Left ventricle myocardium inferior (tissue), 1 donor: ENCODE measurements around the gene TCEA3. TPM values are rescaled to one million over a fixed set of nuclear protein-coding genes. Genes with fewer than 3 reads are reported as not detected.

Experiments
- DNase-seq: peaks from one replicate; pipeline ENCODE4 v3.0.0-alpha.2; 2020
- H3K27ac ChIP-seq: fragments of 200-600 bp; replicated peaks from 2 replicates; pipeline ENCODE4 v1.8.0; 2021
- H3K27me3 ChIP-seq: fragments of 200-600 bp; 2 replicates; pipeline ENCODE4 v1.8.0; 2021; ENCODE audit warnings: low read depth
- H3K36me3 ChIP-seq: fragments of 200-600 bp; 2 replicates; pipeline ENCODE4 v1.8.0; 2021
- H3K4me1 ChIP-seq: fragments of 200-600 bp; 2 replicates; pipeline ENCODE4 v1.8.0; 2021
- H3K4me3 ChIP-seq: fragments of 200-600 bp; 2 replicates; pipeline ENCODE4 v1.8.0; 2021; ENCODE audit warnings: mild to moderate bottlenecking, moderate library complexity
- H3K9me3 ChIP-seq: fragments of 200-600 bp; replicated peaks from 2 replicates; pipeline ENCODE4 v1.8.0; 2021
- intact Hi-C: fragments of 100-400 bp; cut with micrococcal nuclease; formaldehyde crosslinking; loops from one replicate; pipeline ENCODE4 v1.11.0; 2022
- total RNA-seq: library from RNA; stranded (reverse); fragmentation: NEBNext Ultra II Directional; extraction: Animal tissue kit (Norgen Biotek cat#: 25700); gene quantifications from one replicate; pipeline ENCODE4 v1.2.1, GENCODE V29; 2021
- TF ChIP-seq, protein P1 (sequence below): fragments of 200-600 bp; IDR thresholded peaks from 2 replicates; pipeline ENCODE4 v1.8.0; 2021; ENCODE audit warnings: antibody characterized with exemption, mild to moderate bottlenecking, borderline replicate concordance
- donor health status: DM: no; HTN: yes; CAD: no; lungs with severe emphysema.

The TCEA3 gene
- total RNA-seq, 1 donor from 2014 or later = 78.6 TPM

DNA sequence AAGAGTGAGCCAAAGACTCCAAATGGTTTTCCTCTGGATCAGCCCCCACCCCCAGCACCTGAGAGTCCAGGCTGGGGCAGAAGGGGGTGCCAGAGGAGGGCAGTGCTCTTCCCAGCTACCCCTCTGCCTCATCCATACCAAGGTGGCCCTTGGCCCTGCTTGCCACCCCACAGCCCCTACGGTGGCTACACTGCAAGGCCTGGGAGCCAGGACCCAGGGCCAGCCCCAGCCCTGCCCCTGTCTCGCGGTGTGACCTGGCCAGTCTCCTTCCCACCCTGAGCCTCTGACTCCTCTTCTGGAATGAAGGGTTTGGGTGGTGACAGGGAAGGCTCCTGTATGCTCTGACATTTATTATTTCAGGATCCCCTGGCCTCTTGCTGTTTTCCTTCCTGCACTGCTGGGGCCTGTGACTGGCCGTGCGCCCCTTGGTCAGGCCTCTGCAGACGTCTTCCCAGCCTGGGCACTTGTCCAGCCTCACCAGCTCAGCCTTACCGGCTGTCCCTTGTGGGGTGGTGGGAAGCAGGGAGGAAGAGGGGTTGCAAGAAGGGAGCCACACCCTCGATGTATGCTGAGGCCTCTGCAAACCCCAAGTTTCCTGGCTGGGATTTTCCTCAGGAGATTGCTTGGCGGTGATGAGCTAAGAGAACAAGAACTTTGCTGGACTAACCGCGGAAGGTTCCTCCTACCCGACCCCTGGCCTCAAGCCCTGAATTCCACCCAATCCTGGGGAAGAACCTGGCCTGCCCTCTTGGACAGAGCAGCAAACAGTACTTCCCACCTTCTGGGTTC is 45.9 kb upstream of the TCEA3 start:
- Histone ChIP-seq H3K4me3 (no peak overlapping the region), H3K36me3 (no peaks in the 10 kb centered on the region), H3K27ac (peak overlapping the region; percentile 83), H3K9me3 (no peaks in the 10 kb centered on the region), H3K4me1 (peaks cover 68% of the 10 kb centered on the region), H3K27me3 (no peaks in the 10 kb centered on the region)
- TF ChIP-seq, protein P1, sequence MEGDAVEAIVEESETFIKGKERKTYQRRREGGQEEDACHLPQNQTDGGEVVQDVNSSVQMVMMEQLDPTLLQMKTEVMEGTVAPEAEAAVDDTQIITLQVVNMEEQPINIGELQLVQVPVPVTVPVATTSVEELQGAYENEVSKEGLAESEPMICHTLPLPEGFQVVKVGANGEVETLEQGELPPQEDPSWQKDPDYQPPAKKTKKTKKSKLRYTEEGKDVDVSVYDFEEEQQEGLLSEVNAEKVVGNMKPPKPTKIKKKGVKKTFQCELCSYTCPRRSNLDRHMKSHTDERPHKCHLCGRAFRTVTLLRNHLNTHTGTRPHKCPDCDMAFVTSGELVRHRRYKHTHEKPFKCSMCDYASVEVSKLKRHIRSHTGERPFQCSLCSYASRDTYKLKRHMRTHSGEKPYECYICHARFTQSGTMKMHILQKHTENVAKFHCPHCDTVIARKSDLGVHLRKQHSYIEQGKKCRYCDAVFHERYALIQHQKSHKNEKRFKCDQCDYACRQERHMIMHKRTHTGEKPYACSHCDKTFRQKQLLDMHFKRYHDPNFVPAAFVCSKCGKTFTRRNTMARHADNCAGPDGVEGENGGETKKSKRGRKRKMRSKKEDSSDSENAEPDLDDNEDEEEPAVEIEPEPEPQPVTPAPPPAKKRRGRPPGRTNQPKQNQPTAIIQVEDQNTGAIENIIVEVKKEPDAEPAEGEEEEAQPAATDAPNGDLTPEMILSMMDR = no peak
- peak; percentile 62 for DNase-seq
- intact Hi-C loops = no loop called here

DNA sequence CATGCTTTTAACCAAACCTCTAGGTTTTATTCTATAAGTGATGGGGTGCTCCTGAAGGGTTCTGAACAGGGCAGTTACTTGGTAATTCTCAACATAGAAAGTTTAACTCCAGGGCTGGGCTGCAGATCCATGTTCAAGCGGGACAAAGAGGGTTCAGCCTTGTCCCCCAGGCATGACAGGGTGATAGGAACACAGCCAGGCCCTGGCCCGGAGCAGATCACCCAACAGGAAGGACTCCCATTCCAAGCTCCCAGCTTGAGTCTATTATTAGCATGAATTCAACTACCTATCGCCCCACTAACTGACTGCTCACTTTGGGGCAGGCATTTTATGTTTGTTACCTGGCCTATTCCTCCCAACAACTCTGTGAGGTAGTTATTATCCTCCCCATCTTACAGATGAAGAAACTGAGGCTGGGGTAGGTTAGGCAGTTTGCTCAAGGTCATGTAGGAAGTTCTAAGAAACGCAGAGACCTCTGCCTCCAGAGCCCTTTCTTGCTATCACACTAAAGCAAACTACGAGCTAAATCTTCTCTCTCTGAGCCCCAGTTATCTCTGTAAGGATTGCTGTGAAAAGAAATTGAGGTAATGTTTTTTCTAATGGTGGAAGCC is 44.9 kb upstream of the TCEA3 start:
- Histone ChIP-seq H3K9me3 (no peaks in the 10 kb centered on the region), H3K4me1 (peaks cover 58% of the 10 kb centered on the region), H3K36me3 (no peaks in the 10 kb centered on the region), H3K4me3 (no peak overlapping the region), H3K27me3 (no peaks in the 10 kb centered on the region), H3K27ac (peak overlapping the region; percentile 83)
- DNase-seq = peak; percentile 48
- TF ChIP-seq, protein P1 = no peak
- intact Hi-C loops = no loop called here

DNA sequence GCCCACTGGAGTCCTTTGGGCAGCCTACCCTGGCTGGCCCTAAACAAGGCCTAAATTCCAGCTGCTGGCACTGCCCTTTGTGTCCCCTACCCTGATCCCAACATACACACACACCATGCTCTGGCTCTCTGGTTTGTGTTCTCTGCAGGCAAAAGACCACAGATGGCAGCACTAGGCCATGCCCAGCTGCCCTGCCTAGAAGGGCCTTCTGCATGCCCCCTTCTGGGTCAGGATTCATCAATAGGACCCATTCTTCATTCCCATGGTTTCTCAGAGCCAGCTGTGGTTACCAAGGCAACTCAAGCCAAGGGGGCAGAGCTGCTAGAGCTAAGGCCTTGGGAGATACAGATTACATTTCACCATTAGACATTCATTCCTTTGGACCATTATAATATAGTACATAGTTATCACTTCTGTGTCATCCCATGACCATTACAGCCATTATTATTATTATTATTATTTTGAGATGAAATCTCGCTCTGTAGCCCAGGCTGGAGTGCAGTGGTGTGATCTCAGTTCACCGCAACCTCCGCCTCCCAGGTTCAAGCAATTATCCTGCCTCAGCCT is 42.0 kb upstream of the TCEA3 start:
- no peak overlapping the region for H3K27ac ChIP-seq
- H3K36me3 ChIP-seq = no peaks in the 10 kb centered on the region
- TF ChIP-seq, protein P1 = no peak
- H3K9me3 ChIP-seq = no peaks in the 10 kb centered on the region
- H3K27me3 ChIP-seq = no peaks in the 10 kb centered on the region
- no peak for DNase-seq
- peaks cover 45% of the 10 kb centered on the region for H3K4me1 ChIP-seq
- intact Hi-C loops = no loop called here
- no peak overlapping the region for H3K4me3 ChIP-seq

DNA sequence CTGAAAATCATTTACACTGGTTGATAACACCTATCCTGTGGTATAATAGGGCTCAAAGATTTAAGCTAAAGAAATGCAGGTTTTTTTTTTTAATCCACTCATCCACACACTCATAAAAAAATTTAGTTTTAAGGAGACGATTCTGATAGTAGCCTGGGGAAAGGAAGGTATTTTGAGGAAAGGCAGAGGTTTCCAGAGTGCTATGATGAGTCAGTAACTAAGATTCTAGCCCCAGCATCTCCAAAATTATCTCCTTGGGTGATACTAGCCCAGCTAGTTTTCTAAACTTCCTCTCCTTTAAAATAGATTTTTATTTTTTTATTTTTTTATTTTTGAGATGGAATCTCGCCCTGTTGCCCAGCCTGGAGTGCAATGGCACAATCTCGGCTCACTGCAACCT is 38.7 kb upstream of the TCEA3 start:
- Histone ChIP-seq H3K4me1 (peaks cover 13% of the 10 kb centered on the region), H3K9me3 (no peaks in the 10 kb centered on the region), H3K36me3 (no peaks in the 10 kb centered on the region), H3K4me3 (no peak overlapping the region), H3K27me3 (no peaks in the 10 kb centered on the region), H3K27ac (no peak overlapping the region)
- TF ChIP-seq, protein P1 = no peak
- DNase-seq = no peak
- intact Hi-C loops = no loop called here

DNA sequence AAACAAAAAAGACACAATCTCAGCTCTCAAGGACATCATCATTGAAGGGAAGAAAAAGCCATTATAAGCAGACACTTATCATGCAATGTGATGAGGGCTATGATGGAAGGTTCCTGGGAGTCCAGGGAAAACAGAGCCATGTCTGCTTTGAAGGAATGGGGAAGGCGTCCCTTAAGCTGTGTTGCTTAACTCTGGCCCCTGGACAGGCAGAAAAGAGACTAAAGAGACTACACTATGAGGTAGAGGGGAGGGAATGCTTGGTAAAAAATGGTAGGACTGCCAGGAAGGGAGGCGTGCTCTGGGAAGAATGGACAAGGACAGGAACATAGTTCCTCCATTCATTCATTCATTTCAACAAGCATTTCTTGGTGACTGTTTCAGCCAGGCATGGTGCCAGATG is 38.2 kb upstream of the TCEA3 start:
- no peaks in the 10 kb centered on the region for H3K36me3 ChIP-seq
- DNase-seq = no peak
- no peak overlapping the region for H3K27ac ChIP-seq
- no peaks in the 10 kb centered on the region for H3K27me3 ChIP-seq
- TF ChIP-seq, protein P1 = no peak
- intact Hi-C loops = no loop called here
- no peaks in the 10 kb centered on the region for H3K9me3 ChIP-seq
- no peak overlapping the region for H3K4me3 ChIP-seq
- H3K4me1 ChIP-seq = peaks cover 8% of the 10 kb centered on the region
